Measurements from ENCODE around the gene ASTN2.

Gene ASTN2

DNA sequence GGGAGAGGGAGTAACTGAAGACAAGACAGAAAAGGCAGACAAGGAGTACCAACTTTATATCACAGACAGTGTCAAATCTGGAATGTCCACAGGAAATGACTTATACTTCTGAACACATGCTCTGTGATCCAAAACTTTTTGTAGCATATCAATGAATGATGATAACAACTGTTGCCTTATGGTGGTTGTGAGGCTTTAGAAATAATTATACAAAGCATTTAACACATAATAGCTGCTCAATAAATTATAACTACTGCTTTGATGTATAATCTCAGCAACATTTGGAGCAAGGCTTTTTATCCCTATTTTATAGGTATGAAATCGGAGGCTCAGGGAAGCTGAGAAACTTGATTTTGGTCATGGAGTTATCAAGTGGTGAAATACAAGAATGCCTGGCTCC, 3.3 kb upstream of the ASTN2 start:
- no peak overlapping the region for H3K4me3 ChIP-seq (ENCODE audit: low read depth, low read length)
- no peak for DNase-seq (ENCODE audit: low read depth)

DNA sequence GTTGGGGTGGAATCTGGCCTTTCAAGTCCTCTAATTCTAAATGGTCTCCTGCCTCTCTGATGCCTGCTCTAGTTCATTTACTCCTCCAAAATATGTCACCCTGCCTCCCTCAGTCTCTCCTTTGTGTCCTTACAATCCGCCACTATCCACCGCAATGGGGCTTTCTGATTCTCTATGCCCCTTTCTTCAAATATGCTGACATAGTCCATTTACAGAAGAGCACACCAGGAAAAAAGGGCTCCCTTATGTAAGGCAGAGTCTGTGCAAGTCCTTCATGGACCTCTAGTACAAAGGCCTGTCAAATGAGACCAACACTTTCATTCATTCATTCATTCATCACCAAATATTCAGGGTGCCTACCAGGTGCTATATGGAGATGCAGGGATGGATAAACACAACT, 2.0 kb upstream of the ASTN2 start:
- H3K4me3 ChIP-seq (ENCODE audit: low read depth, low read length) = no peak overlapping the region
- no peak for DNase-seq (ENCODE audit: low read depth)

- no peak for DNase-seq (ENCODE audit: low read depth)
- peak overlapping the region; percentile 38 for H3K4me3 ChIP-seq (ENCODE audit: low read depth, low read length)
Observed at GRCh38 chr9:117415358-117415914, 579 bp upstream of the ASTN2 start.

- peak overlapping the region; percentile 37 for H3K4me3 ChIP-seq (ENCODE audit: low read depth, low read length)
- DNase-seq (ENCODE audit: low read depth) = no peak
Observed at GRCh38 chr9:117414220-117414905, 494 bp downstream of the ASTN2 start.

- no peak overlapping the region for H3K4me3 ChIP-seq (ENCODE audit: low read depth, low read length)
- DNase-seq (ENCODE audit: low read depth) = no peak
Observed at GRCh38 chr9:117413346-117414219, 1.3 kb downstream of the ASTN2 start.

DNA sequence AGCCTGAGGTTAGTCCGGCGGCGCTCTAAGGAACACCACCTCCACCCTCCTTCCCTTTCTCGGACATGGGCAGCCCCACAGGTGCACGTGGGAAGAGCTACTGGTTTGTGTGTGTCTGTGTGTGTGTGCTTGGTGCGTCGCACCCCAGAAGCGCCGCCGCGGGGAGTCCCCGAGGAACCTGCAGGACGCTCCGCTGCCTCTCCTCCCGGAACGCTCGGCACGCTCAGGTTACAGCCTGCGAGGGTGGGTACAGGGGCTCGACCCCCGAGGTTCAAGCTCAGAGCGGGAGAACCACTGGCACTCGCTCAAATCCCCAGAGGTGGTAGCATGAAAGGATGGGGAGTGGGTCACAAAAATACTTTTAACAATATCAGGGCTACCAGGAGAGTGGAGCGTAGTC, 2.0 kb downstream of the ASTN2 start:
- DNase-seq (ENCODE audit: low read depth) = no peak
- H3K4me3 ChIP-seq (ENCODE audit: low read depth, low read length) = no peak overlapping the region

DNA sequence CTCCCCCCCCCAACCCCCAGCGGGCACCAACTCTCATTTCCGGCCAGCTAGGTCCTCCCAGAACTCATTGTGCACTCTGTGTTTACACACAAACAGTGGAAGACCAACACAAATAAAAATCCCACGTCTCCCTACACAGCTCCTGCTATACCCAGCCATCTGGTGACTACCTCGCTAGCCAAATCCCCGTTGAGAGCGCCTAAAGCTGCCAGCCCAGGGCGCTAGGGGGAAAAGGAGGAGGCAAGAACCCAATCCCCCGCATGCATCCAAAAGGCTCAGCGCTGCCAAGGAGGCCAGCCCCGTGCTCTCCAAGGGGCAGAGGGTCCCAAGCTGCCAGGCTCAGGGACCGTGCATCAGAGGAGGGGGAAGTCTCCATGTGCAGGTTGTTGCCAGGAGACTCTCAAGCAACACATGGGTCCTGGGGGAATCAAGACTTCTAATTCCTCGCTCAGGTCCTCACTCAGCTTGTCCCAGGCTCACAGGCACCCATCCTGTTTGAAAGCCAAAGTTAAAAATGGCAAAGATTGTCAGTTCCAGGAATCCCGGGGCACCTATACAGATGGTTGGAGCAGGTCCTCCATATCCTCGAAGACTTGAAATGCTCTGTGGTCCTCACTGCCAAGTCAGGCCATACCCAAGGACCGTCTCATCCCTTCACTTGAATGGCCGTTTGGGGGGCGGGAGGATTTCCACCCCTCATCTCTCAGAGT, 2.7 kb downstream of the ASTN2 start:
- DNase-seq (ENCODE audit: low read depth) = no peak
- no peak overlapping the region for H3K4me3 ChIP-seq (ENCODE audit: low read depth, low read length)

- no peak overlapping the region for H3K4me3 ChIP-seq (ENCODE audit: low read depth, low read length)
- DNase-seq (ENCODE audit: low read depth) = no peak
Observed at GRCh38 chr9:117411547-117411946, 3.3 kb downstream of the ASTN2 start.

DNA sequence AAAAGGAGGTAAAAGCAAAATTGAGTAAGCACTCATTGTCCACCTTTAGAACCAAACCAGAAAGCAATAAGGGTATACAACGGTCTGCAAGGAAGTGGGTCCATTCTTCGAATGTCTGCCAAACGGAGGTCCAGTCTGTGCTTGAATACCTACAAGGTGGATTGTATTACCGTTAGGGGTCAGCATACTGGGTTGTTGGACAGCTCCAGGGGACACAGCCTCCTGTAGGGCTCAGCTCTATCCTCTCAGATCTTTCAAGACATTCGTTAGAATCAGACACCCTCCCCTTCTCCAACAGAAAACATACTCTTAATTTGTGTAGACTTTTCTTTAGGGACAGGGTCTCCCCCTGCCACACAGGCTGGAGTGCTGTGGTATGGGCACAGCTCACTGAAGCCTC, 5.5 kb downstream of the ASTN2 start:
- no peak for DNase-seq (ENCODE audit: low read depth)
- H3K4me3 ChIP-seq (ENCODE audit: low read depth, low read length) = no peak overlapping the region

- DNase-seq (ENCODE audit: low read depth) = no peak
- no peak overlapping the region for H3K4me3 ChIP-seq (ENCODE audit: low read depth, low read length)
Observed at GRCh38 chr9:117407436-117408022, 7.3 kb downstream of the ASTN2 start.

- no peak overlapping the region for H3K4me3 ChIP-seq (ENCODE audit: low read depth, low read length)
- no peak for DNase-seq (ENCODE audit: low read depth)
Observed at GRCh38 chr9:117405950-117406705, 8.7 kb downstream of the ASTN2 start.

DNA sequence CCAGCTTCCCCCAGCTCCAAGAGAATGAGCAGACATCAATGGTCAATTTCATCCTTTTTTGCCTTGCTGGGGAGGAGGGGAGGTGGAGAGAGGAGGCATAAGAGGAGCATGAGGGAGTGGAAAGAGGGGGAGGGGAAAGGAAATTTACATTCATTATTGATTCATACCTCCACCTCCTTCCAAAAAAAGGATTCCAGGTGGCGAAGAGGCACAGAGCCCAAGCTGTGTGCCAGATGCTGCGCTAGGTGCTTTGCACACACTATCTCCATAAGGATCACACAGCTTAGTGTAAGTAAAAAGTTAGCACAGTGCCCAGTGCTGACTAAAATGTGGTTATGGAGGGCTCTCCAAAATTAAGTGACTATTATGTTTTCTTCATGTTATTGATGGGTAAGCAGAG, 11.0 kb downstream of the ASTN2 start:
- DNase-seq (ENCODE audit: low read depth) = no peak
- H3K4me3 ChIP-seq (ENCODE audit: low read depth, low read length) = no peak overlapping the region

DNA sequence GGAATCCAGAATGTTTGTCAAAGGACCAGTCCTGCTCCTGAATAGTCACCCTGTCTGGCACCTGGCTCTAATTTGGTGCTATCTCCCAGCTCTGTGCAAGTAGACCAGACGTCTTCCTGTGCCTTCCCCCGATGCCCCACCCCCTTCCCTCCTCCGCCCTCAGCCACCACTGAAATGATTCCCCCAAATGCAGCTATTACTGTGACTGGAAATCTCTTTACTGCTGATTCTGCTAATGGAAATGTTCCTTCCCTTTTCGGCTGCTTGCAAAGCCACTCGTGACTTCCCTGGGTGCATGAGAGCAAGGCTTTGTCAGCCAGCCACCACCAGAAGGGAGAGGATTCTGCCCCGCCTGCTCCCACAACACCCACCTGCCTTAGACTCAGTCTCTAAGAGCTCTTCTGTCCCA, 11.4 kb downstream of the ASTN2 start:
- no peak overlapping the region for H3K4me3 ChIP-seq (ENCODE audit: low read depth, low read length)
- no peak for DNase-seq (ENCODE audit: low read depth)

- no peak overlapping the region for H3K4me3 ChIP-seq (ENCODE audit: low read depth, low read length)
- no peak for DNase-seq (ENCODE audit: low read depth)
Observed at GRCh38 chr9:117400171-117400570, 14.7 kb downstream of the ASTN2 start.

GRCh38 chr9:117395151-117395650, 19.7 kb downstream of the ASTN2 start:
- no peak for DNase-seq (ENCODE audit: low read depth)
- no peak overlapping the region for H3K4me3 ChIP-seq (ENCODE audit: low read depth, low read length)

DNA sequence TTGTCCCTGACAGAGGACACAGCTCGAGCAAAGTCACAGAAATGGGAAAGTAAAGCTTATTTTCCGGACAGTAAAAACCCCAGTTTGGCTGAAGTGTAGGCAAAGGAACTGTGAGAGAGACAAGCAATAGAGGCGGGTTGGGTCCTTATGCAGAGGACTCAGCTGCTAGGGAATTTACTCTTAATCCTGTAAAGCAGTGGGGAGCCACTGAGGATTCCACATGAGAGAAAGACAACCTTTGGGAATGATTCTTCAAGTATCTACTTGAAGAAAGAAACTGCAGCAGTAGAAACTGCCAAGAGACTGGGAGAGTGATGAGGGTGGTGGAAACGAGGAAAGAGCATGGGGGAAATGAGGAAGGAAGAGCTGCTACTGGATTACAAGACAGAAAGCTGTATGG, 20.2 kb downstream of the ASTN2 start:
- H3K4me3 ChIP-seq (ENCODE audit: low read depth, low read length) = no peak overlapping the region
- no peak for DNase-seq (ENCODE audit: low read depth)

GRCh38 chr9:117392992-117393391, 21.9 kb downstream of the ASTN2 start:
- no peak for DNase-seq (ENCODE audit: low read depth)
- no peak overlapping the region for H3K4me3 ChIP-seq (ENCODE audit: low read depth, low read length)

DNA sequence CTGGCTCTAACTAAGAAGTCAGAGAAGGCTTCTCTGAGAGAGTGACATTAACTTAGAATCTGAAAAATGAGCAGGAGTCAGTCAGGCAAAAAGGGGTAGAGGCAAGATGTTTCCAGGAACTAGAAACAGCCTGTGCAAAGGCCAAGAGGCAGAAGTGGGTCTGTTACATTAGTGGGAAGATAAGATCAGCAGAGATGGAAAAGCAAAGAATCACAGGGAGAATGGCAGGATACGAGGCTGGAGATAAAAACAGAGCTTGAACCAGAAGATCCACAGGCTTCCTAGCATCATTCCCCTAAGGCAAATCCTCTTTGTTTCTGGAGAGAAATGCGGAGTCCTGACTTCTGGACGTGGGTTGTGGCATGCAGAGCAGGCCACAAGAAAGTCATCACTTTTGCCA, 27.4 kb downstream of the ASTN2 start:
- H3K4me3 ChIP-seq (ENCODE audit: low read depth, low read length) = no peak overlapping the region
- no peak for DNase-seq (ENCODE audit: low read depth)

GRCh38 chr9:117379341-117379740, 35.5 kb downstream of the ASTN2 start:
- no peak overlapping the region for H3K4me3 ChIP-seq (ENCODE audit: low read depth, low read length)
- no peak for DNase-seq (ENCODE audit: low read depth)
